Tibial nerve (tissue), 4 donors: ENCODE measurements around the gene ADAMTS12. TPM values are rescaled to one million over a fixed set of nuclear protein-coding genes. Genes with fewer than 3 reads are reported as not detected.
"Not testable (repeated sequence)": the region's sequence is repeated elsewhere in the genome, so short reads cannot be mapped to it uniquely, and the experiment has no call there.

Source experiments
- DNase-seq, 2 donors: peaks; one replicate each; pipeline ENCODE4 v3.0.0-alpha.2; 2019; ENCODE audit warnings: low spot score in 2 of 2
- H3K27ac ChIP-seq, 4 donors: fragments of 200-600 bp; sonication (generic) in 3 of 4; one replicate each; pipeline ENCODE4 v1.5.1; 2017 to 2019; ENCODE audit warnings: mild to moderate bottlenecking in 1 of 4
- H3K27me3 ChIP-seq, 2 donors: fragments of 200-600 bp; sonication (generic) in 1 of 2; one replicate each; pipeline versions ENCODE4 v1.5.1 to v1.6.0; 2017 to 2019
- H3K36me3 ChIP-seq, 3 donors: fragments of 200-600 bp; sonication (generic); one replicate each; pipeline ENCODE4 v1.5.1; 2018 to 2019
- H3K4me1 ChIP-seq, 4 donors: fragments of 200-600 bp; sonication (generic) in 3 of 4; one replicate each; pipeline ENCODE4 v1.5.1; 2017 to 2019
- H3K4me3 ChIP-seq, 4 donors: fragments of 200-600 bp; sonication (generic) in 3 of 4; one replicate each; pipeline ENCODE4 v1.5.1; 2017 to 2019; ENCODE audit warnings: mild to moderate bottlenecking in 1 of 4, moderate library complexity in 1 of 4
- H3K9me3 ChIP-seq, 4 donors: fragments of 200-600 bp; sonication (generic) in 3 of 4; one replicate each; pipeline ENCODE4 v1.5.1; 2017 to 2019
- CTCF ChIP-seq, 5 experiments: fragments of 200-600 bp in 3 of 5; fragments of 450-650 bp in 2 of 5; sonication (generic) in 3 of 5; IDR thresholded peaks; one replicate each; pipeline ENCODE4 v1.5.1; 2016 to 2019; ENCODE audit warnings: antibody characterized with exemption in 5 of 5, mild to moderate bottlenecking in 3 of 5, moderate library complexity in 2 of 5
- EP300 ChIP-seq, 2 donors: sonication (generic); formaldehyde crosslinking; IDR thresholded peaks; one replicate each; pipeline ENCODE4 v1.6.1; 2017; ENCODE audit warnings: antibody characterized with exemption in 2 of 2, mild to moderate bottlenecking in 1 of 2
- POLR2A ChIP-seq, 2 donors: fragments of 450-650 bp; IDR thresholded peaks; one replicate each; pipeline ENCODE4 v1.6.1; 2017; ENCODE audit warnings: antibody characterized with exemption in 2 of 2, mild to moderate bottlenecking in 2 of 2, moderate library complexity in 2 of 2
- WGBS, 2 donors: methylation state at CpG; one replicate each; pipeline ENCODE4 v1.1.5; 2018; 5-methylcytosine and 5-hydroxymethylcytosine counted together
- total RNA-seq, 4 donors: library from RNA; depleted of rRNA; stranded (reverse); fragments of >200 nt; gene quantifications; one replicate each; pipeline ENCODE4 v1.1.0, GENCODE V29; 2016

The ADAMTS12 gene
- total RNA-seq, 4 donors from 2014 or later: 7.1 to 10.4 (median 9.7) TPM

- Histone ChIP-seq H3K27ac (no peak overlapping the region), H3K4me3 (no peak overlapping the region), H3K4me1 (no peaks in the 10 kb centered on the region), H3K36me3 (no peaks in the 10 kb centered on the region), H3K9me3 (peaks cover 0 to 9% (median 0%) of the 10 kb centered on the region in 4 donors), H3K27me3 (no peaks in the 10 kb centered on the region)
- TF ChIP-seq EP300 (IDR thresholded peaks at IDR 0.05): no peak
- no peak for TF ChIP-seq CTCF (IDR thresholded peaks at IDR 0.05)
- no peak for TF ChIP-seq POLR2A (IDR thresholded peaks at IDR 0.05)
- no peak for DNase-seq
- 93 to 94% methylated on average over 3 of the region's 3 CpGs for WGBS, 2 donors
Measured at GRCh38 chr5:33880319-33880718, 11.5 kb downstream of the ADAMTS12 start.

- Histone ChIP-seq H3K36me3 (no peaks in the 10 kb centered on the region), H3K4me3 (no peak overlapping the region), H3K9me3 (peaks cover 0 to 9% (median 0%) of the 10 kb centered on the region in 4 donors), H3K27me3 (no peaks in the 10 kb centered on the region), H3K4me1 (no peaks in the 10 kb centered on the region), H3K27ac (no peak overlapping the region)
- WGBS, 2 donors: 70 to 73% methylated on average over 4 of the region's 4 CpGs
- TF ChIP-seq EP300 (IDR thresholded peaks at IDR 0.05) (no peak), CTCF (IDR thresholded peaks at IDR 0.05) (no peak)
- no peak for DNase-seq
Measured at GRCh38 chr5:33877449-33877848, 14.3 kb downstream of the ADAMTS12 start.

DNA sequence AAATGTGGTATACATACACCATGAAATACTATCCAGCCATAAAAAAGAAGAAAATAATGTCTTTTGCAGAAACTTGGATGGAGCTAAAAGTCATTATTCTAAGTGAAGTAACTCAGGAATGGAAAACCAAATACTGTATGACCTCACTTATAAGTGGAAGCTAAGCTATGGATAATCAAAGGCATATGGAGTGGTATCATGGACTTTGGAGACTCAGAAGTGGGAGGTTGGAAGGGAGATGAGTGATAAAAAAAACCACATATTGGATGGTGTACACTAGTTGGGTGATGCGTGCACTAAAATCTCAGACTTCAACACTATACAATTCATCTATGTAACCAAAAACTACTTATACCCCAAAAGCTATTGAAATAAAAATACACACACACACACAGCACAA, 24.5 kb downstream of the ADAMTS12 start:
- no peaks in the 10 kb centered on the region for H3K4me1 ChIP-seq
- H3K36me3 ChIP-seq: no peaks in the 10 kb centered on the region
- TF ChIP-seq CTCF (IDR thresholded peaks at IDR 0.05) (no peak), POLR2A (IDR thresholded peaks at IDR 0.05) (no peak), EP300 (IDR thresholded peaks at IDR 0.05) (no peak)
- DNase-seq: no peak
- peaks cover 0 to 24% (median 2%) of the 10 kb centered on the region in 4 donors for H3K9me3 ChIP-seq
- H3K4me3 ChIP-seq: no peak overlapping the region
- 92 to 98% methylated on average over 1 of the region's 1 CpG for WGBS, 2 donors
- H3K27ac ChIP-seq: no peak overlapping the region
- H3K27me3 ChIP-seq: no peaks in the 10 kb centered on the region

DNA sequence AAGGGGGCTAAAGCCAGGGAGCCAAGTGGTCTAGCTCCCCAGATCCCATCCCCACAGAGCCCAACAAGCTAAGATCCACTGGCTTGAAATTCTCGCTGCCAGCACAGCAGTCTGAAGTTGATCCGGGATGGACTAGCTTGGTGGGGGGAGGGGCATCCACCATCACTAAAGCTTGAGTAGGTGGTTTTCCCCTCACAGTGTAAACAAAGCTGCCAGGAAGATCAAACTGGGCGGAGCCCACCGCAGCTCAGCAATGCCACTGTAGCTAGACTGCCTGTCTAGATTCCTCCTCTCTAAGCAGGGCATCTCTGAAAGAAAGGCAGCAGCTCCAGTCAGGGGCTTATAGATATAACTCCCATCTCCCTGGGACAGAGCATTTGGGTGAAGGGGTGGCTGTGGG, 32.6 kb downstream of the ADAMTS12 start:
- 41 to 63% methylated on average over 4 of the region's 4 CpGs for WGBS, 2 donors
- not testable (repeated sequence) for H3K4me3 ChIP-seq, H3K27me3 ChIP-seq, H3K27ac ChIP-seq, H3K9me3 ChIP-seq, H3K4me1 ChIP-seq, DNase-seq, H3K36me3 ChIP-seq

DNA sequence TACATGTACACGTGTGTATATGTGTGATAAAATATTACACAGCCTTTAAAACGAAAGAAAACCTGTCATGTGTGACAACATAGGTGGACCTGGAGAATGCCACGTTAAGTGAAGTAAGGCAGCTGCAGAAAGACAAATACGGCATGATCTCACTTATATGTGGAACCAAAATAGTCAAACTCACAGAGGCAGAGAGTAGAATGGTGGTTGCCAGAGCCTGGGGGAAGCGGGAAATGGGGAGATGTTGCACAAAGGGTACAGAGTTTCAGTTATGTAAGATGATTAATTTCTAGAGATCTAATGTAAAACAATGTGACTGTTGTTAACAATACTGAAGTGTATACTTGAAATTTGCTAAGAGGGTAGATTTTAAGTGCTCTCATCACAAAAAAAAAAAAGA, 34.8 kb downstream of the ADAMTS12 start:
- Histone ChIP-seq H3K36me3 (no peaks in the 10 kb centered on the region), H3K4me3 (no peak overlapping the region), H3K9me3 (no peaks in the 10 kb centered on the region), H3K27ac (no peak overlapping the region), H3K27me3 (no peaks in the 10 kb centered on the region), H3K4me1 (peaks cover 0 to 6% (median 0%) of the 10 kb centered on the region in 4 donors)
- 82 to 83% methylated on average over 5 of the region's 5 CpGs for WGBS, 2 donors
- TF ChIP-seq CTCF (IDR thresholded peaks at IDR 0.05) (no peak), EP300 (IDR thresholded peaks at IDR 0.05) (no peak), POLR2A (IDR thresholded peaks at IDR 0.05) (no peak)
- DNase-seq: no peak

GRCh38 chr5:33855396-33855795, 36.4 kb downstream of the ADAMTS12 start:
- Histone ChIP-seq H3K36me3 (no peaks in the 10 kb centered on the region), H3K27me3 (no peaks in the 10 kb centered on the region), H3K4me3 (no peak overlapping the region), H3K9me3 (no peaks in the 10 kb centered on the region), H3K27ac (no peak overlapping the region), H3K4me1 (peaks cover 0 to 6% (median 0%) of the 10 kb centered on the region in 4 donors)
- no peak for DNase-seq
- WGBS, 2 donors: 72 to 74% methylated on average over 4 of the region's 4 CpGs
- TF ChIP-seq CTCF (IDR thresholded peaks at IDR 0.05): no peak
- TF ChIP-seq EP300 (IDR thresholded peaks at IDR 0.05): no peak
- TF ChIP-seq POLR2A (IDR thresholded peaks at IDR 0.05): no peak
